Neuronal stem cell (in vitro differentiated cells): ENCODE measurements around the gene TMED9.

Source experiments
- DNase-seq: peaks from one replicate; pipeline ENCODE4 v3.0.0-alpha.2; 2013; ENCODE audit warnings: low spot score
- H2AFZ ChIP-seq: one replicate; pipeline ENCODE4 v1.6.1; 2013; ENCODE audit warnings: mild to moderate bottlenecking, low read length, inconsistent platforms
- H2AK5ac ChIP-seq: 2 replicates; pipeline ENCODE4 v1.6.1; 2013; ENCODE audit warnings: low read depth, mild to moderate bottlenecking, inconsistent platforms, low read length, moderate library complexity, mixed read lengths
- H2BK120ac ChIP-seq: 2 replicates; pipeline ENCODE4 v1.6.1; 2013; ENCODE audit warnings: low read depth, mild to moderate bottlenecking, inconsistent platforms, low read length, moderate library complexity, mixed read lengths
- H2BK12ac ChIP-seq: one replicate; pipeline ENCODE4 v1.6.1; 2013; ENCODE audit warnings: low read length, inconsistent platforms
- H2BK15ac ChIP-seq: 2 replicates; pipeline ENCODE4 v1.6.1; 2013; ENCODE audit warnings: mild to moderate bottlenecking, low read length, inconsistent platforms, mixed read lengths
- H2BK5ac ChIP-seq: one replicate; pipeline ENCODE4 v1.6.1; 2013; ENCODE audit warnings: inconsistent platforms, mild to moderate bottlenecking, low read length, moderate library complexity
- H3K14ac ChIP-seq: one replicate; pipeline ENCODE4 v1.6.1; 2013; ENCODE audit warnings: low read length, inconsistent platforms
- H3K18ac ChIP-seq: 2 replicates; pipeline ENCODE4 v1.6.1; 2013; ENCODE audit warnings: low read length, inconsistent platforms
- H3K23ac ChIP-seq: 2 replicates; pipeline ENCODE4 v1.6.1; 2013; ENCODE audit warnings: low read depth, mild to moderate bottlenecking, mixed read lengths, low read length, inconsistent platforms; ENCODE audit not compliant: poor library complexity
- H3K27ac ChIP-seq: replicated peaks from 3 replicates; pipeline ENCODE4 v1.5.1; 2013; ENCODE audit warnings: low read length, inconsistent platforms
- H3K27me3 ChIP-seq, 3 experiments: 2 replicates each; pipeline ENCODE4 v1.6.1; 2013; ENCODE audit warnings: low read length in 3 of 3, mild to moderate bottlenecking in 2 of 3, inconsistent platforms in 1 of 3, low read depth in 1 of 3, mixed read lengths in 1 of 3, moderate library complexity in 1 of 3; ENCODE audit not compliant: control insufficient read depth in 3 of 3, insufficient read depth in 3 of 3
- H3K36me3 ChIP-seq, 2 donors: replicated peaks in 1 of 2; 2 replicates each; pipeline ENCODE4 v1.6.1; 2013; ENCODE audit warnings: low read length in 2 of 2; ENCODE audit not compliant: control insufficient read depth in 2 of 2, insufficient read depth in 2 of 2
- H3K4ac ChIP-seq: 2 replicates; pipeline ENCODE4 v1.6.1; 2013; ENCODE audit warnings: inconsistent platforms, mild to moderate bottlenecking, low read length, moderate library complexity
- H3K4me1 ChIP-seq, 2 donors: 1 replicate in 1 of 2; 2 replicates in 1 of 2; pipeline ENCODE4 v1.6.1; 2013; ENCODE audit warnings: low read length in 2 of 2, low read depth in 1 of 2; ENCODE audit not compliant: control insufficient read depth in 2 of 2, insufficient read depth in 1 of 2
- H3K4me2 ChIP-seq: one replicate; pipeline ENCODE4 v1.6.1; 2013; ENCODE audit warnings: mild to moderate bottlenecking, low read length, inconsistent platforms; ENCODE audit not compliant: insufficient read depth, poor library complexity, severe bottlenecking
- H3K4me3 ChIP-seq, 2 donors: 2 replicates each; pipeline ENCODE4 v1.5.1; 2013; ENCODE audit warnings: low read length in 2 of 2, mild to moderate bottlenecking in 2 of 2, inconsistent platforms in 1 of 2, moderate library complexity in 1 of 2
- H3K79me1 ChIP-seq: one replicate; pipeline ENCODE4 v1.6.1; 2013; ENCODE audit warnings: low read depth, mild to moderate bottlenecking, inconsistent platforms, low read length, moderate library complexity
- H3K9ac ChIP-seq: one replicate; pipeline ENCODE4 v1.6.1; 2013; ENCODE audit warnings: mild to moderate bottlenecking, low read depth, low read length, inconsistent platforms; ENCODE audit not compliant: poor library complexity
- H3K9me3 ChIP-seq, 2 donors: replicated peaks in 1 of 2; 2 replicates each; pipeline versions ENCODE3 to v1.6.1; 2013; ENCODE audit warnings: low read length in 2 of 2, mild to moderate bottlenecking in 2 of 2, inconsistent platforms in 1 of 2, low read depth in 1 of 2, mixed read lengths in 1 of 2, moderate library complexity in 1 of 2; ENCODE audit not compliant: control insufficient read depth in 2 of 2, insufficient read depth in 1 of 2
- H4K8ac ChIP-seq: one replicate; pipeline ENCODE4 v1.6.1; 2013; ENCODE audit warnings: low read depth, mild to moderate bottlenecking, inconsistent platforms, low read length, moderate library complexity
- H4K91ac ChIP-seq: one replicate; pipeline ENCODE4 v1.6.1; 2013; ENCODE audit warnings: low read length, low read depth, mild to moderate bottlenecking, inconsistent platforms; ENCODE audit not compliant: poor library complexity
- WGBS, 2 donors: extraction: QIAGEN DNeasy Blood & Tissue Kit; methylation state at CpG; one replicate each; pipeline ENCODE4 v1.1.7; 2013; ENCODE audit warnings: missing lambda C conversion rate in 2 of 2, mixed read lengths in 1 of 2; ENCODE audit not compliant: insufficient read length in 2 of 2, insufficient replicate concordance in 1 of 2; ENCODE audit errors: extremely low coverage in 2 of 2; 5-methylcytosine and 5-hydroxymethylcytosine counted together

Gene TMED9

DNA sequence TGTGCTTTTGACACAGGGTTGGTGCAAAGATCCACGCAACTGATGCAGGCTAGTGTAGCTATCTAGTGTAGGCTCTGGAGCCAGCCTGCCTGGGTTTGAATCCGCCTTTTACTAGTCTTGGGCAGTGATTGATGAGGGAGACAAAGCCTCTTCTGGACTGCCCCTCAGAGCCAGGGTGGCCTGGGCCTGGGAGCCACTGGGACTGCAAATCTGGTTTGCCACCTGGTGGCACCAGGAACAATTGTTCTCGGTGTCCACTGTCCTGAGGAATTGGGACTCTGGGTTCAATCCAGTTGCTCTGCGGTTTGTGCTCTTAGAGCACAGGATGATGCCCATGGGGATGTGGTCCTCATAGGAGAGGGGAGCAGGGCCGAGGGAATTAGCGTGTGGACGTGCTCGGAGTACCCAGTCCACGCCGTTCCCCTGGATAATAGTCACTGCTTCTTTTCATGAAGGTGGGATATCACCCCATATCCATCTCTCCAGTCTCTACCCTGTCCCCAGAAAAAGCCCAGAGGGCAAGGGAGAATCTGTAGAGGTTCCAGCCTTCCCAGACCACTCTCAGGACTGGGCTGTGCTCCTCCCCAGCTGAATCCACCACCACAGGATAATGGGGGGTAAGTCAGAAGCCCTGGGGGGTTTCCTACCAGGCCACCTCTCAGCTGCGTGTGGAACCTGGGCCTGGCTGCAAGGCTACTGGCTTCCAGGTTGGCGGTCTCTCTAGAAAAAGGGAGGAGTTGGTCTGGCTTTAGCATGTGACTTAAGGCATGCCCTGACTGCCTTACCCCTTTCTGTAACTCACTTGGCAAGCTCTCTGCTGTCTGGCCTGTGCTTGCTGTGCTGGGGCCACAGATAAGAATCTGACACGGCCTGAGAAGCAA is 9.8 kb downstream of the TMED9 start:
- H3K36me3 ChIP-seq: peaks cover 11 to 14% of the 10 kb centered on the region in 2 donors
- no peak overlapping the region for H3K23ac ChIP-seq
- no peak overlapping the region for H3K9ac ChIP-seq
- WGBS, 2 donors: no CpG with 5 or more reads among the region's 13 CpGs
- no peak for DNase-seq
- no peak overlapping the region for H4K91ac ChIP-seq
- no peak overlapping the region for H2BK15ac ChIP-seq
- no peaks in the 10 kb centered on the region for H3K27me3 ChIP-seq
- H2AK5ac ChIP-seq: no peak overlapping the region
- no peak overlapping the region for H3K27ac ChIP-seq
- H2BK120ac ChIP-seq: no peak overlapping the region
- H3K4ac ChIP-seq: no peak overlapping the region
- H2AFZ ChIP-seq: no peak overlapping the region
- H4K8ac ChIP-seq: no peak overlapping the region
- H3K14ac ChIP-seq: no peak overlapping the region
- H2BK5ac ChIP-seq: no peak overlapping the region
- peak overlapping the region in 1 of 2 donors; percentile 81 for H3K4me3 ChIP-seq
- H3K18ac ChIP-seq: no peak overlapping the region
- no peak overlapping the region for H3K4me2 ChIP-seq
- H3K9me3 ChIP-seq: no peaks in the 10 kb centered on the region
- H2BK12ac ChIP-seq: no peak overlapping the region
- H3K79me1 ChIP-seq: no peaks in the 10 kb centered on the region
- peaks cover 3 to 5% of the 10 kb centered on the region in 2 donors for H3K4me1 ChIP-seq

- no peak overlapping the region for H3K9ac ChIP-seq
- H3K4me2 ChIP-seq: no peak overlapping the region
- H3K4me3 ChIP-seq: no peak overlapping the region
- WGBS, 2 donors: no CpG with 5 or more reads among the region's 4 CpGs
- no peak overlapping the region for H2BK5ac ChIP-seq
- H3K27me3 ChIP-seq: no peaks in the 10 kb centered on the region
- no peak overlapping the region for H2AFZ ChIP-seq
- H3K14ac ChIP-seq: no peak overlapping the region
- H3K4me1 ChIP-seq: peaks cover 6 to 8% of the 10 kb centered on the region in 2 donors
- no peak overlapping the region for H4K91ac ChIP-seq
- no peak for DNase-seq
- H2BK15ac ChIP-seq: no peak overlapping the region
- no peak overlapping the region for H3K18ac ChIP-seq
- H2AK5ac ChIP-seq: no peak overlapping the region
- no peak overlapping the region for H2BK12ac ChIP-seq
- H3K4ac ChIP-seq: no peak overlapping the region
- no peaks in the 10 kb centered on the region for H3K79me1 ChIP-seq
- H2BK120ac ChIP-seq: no peak overlapping the region
- H3K27ac ChIP-seq: no peak overlapping the region
- no peak overlapping the region for H3K23ac ChIP-seq
- H3K36me3 ChIP-seq: peaks cover 11 to 13% of the 10 kb centered on the region in 2 donors
- no peak overlapping the region for H4K8ac ChIP-seq
- H3K9me3 ChIP-seq: no peaks in the 10 kb centered on the region
Observed at GRCh38 chr5:177602458-177602830, 10.4 kb downstream of the TMED9 start.

DNA sequence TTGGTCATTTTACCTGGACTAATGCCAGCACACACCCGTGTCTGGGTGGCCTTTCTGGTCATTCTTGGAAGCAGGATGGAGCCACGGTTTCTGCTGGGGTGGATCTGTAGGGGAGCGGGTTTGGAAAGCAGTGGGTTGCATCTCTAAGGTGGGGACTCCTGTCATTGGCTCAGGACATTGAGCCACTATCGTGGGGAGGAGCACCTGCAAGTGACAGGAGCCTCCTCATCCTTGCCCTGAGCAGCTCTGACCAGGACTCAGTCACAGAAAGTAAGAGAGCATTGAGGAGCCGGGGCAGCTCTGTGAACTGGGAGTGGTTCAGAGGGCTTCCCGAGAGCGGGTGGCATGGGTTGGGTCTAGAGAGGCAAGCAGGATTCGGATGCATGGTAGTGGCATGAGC is 11.6 kb downstream of the TMED9 start:
- Histone ChIP-seq H3K4me3 (no peak overlapping the region), H3K27me3 (no peaks in the 10 kb centered on the region), H3K27ac (no peak overlapping the region), H2AFZ (no peak overlapping the region), H3K23ac (no peak overlapping the region), H4K8ac (no peak overlapping the region), H2BK120ac (no peak overlapping the region), H3K14ac (no peak overlapping the region), H3K79me1 (no peaks in the 10 kb centered on the region), H2BK15ac (no peak overlapping the region), H3K9me3 (peaks cover 0 to 4% of the 10 kb centered on the region in 2 donors), H2BK5ac (no peak overlapping the region), H4K91ac (no peak overlapping the region), H2BK12ac (no peak overlapping the region), H3K4me1 (peaks cover 13 to 15% of the 10 kb centered on the region in 2 donors), H3K9ac (no peak overlapping the region), H3K4me2 (no peak overlapping the region), H3K36me3 (peaks cover 15 to 17% of the 10 kb centered on the region in 2 donors), H2AK5ac (no peak overlapping the region), H3K4ac (no peak overlapping the region), H3K18ac (no peak overlapping the region)
- no peak for DNase-seq
- WGBS, 2 donors: no CpG with 5 or more reads among the region's 8 CpGs

- H2BK120ac ChIP-seq: no peak overlapping the region
- DNase-seq: no peak
- no peak overlapping the region for H2BK5ac ChIP-seq
- WGBS, 2 donors: no CpG with 5 or more reads among the region's 27 CpGs
- H4K91ac ChIP-seq: no peak overlapping the region
- H3K4me3 ChIP-seq: no peak overlapping the region
- H3K23ac ChIP-seq: no peak overlapping the region
- H3K4ac ChIP-seq: no peak overlapping the region
- no peaks in the 10 kb centered on the region for H3K79me1 ChIP-seq
- peaks cover 13 to 15% of the 10 kb centered on the region in 2 donors for H3K4me1 ChIP-seq
- peaks cover 0 to 4% of the 10 kb centered on the region in 2 donors for H3K9me3 ChIP-seq
- no peak overlapping the region for H2BK12ac ChIP-seq
- no peak overlapping the region for H4K8ac ChIP-seq
- H3K27ac ChIP-seq: no peak overlapping the region
- H3K14ac ChIP-seq: no peak overlapping the region
- H3K27me3 ChIP-seq: no peaks in the 10 kb centered on the region
- no peak overlapping the region for H2AK5ac ChIP-seq
- no peak overlapping the region for H3K18ac ChIP-seq
- peaks cover 20% of the 10 kb centered on the region in 2 donors for H3K36me3 ChIP-seq
- H2BK15ac ChIP-seq: no peak overlapping the region
- H3K9ac ChIP-seq: no peak overlapping the region
- no peak overlapping the region for H2AFZ ChIP-seq
- no peak overlapping the region for H3K4me2 ChIP-seq
Observed at GRCh38 chr5:177604116-177604521, 12.1 kb downstream of the TMED9 start.
